ENCODE measurements around the gene KREMEN1.

DNA sequence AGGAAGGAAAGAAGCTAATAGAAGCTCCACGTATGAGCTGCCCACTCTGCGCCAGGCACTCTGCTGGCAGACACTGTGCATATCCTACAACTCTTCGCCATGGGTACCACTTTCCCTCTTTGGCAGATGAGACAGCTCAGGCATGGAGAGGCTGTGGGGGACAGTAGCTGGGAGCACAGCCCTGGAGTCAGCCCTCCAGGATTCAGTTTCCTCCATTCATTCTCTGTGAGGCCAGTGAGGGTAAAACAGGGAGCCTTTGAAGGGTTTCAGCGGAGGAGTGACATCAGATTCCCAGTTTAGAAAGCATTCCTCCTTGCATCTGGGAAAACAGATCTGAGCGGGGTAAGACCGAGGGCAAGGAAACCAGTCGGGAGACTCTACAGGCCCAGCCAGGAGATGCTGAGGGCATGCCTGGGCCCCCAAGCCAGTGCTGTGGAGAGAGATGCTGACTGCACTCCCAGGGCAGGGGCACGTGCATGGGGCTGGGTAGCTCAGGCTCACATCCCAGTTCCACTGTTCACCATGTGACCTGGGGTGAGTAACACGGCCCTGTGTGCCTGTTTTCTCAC is 74.6 kb downstream of the KREMEN1 start:
- TF ChIP-seq JUND (IDR thresholded peaks at IDR 0.05): no peak
- TF ChIP-seq, protein P1, sequence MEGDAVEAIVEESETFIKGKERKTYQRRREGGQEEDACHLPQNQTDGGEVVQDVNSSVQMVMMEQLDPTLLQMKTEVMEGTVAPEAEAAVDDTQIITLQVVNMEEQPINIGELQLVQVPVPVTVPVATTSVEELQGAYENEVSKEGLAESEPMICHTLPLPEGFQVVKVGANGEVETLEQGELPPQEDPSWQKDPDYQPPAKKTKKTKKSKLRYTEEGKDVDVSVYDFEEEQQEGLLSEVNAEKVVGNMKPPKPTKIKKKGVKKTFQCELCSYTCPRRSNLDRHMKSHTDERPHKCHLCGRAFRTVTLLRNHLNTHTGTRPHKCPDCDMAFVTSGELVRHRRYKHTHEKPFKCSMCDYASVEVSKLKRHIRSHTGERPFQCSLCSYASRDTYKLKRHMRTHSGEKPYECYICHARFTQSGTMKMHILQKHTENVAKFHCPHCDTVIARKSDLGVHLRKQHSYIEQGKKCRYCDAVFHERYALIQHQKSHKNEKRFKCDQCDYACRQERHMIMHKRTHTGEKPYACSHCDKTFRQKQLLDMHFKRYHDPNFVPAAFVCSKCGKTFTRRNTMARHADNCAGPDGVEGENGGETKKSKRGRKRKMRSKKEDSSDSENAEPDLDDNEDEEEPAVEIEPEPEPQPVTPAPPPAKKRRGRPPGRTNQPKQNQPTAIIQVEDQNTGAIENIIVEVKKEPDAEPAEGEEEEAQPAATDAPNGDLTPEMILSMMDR (IDR thresholded peaks at IDR 0.05): no peak
- no peak for TF ChIP-seq YY1 (IDR thresholded peaks at IDR 0.05; ENCODE audit: low read depth)
- no peak for TF ChIP-seq TEAD4 (IDR thresholded peaks at IDR 0.05; ENCODE audit: borderline replicate concordance, insufficient read depth)
- TF ChIP-seq SIN3A (IDR thresholded peaks at IDR 0.05; ENCODE audit: borderline replicate concordance, low read depth, low read length): no peak
- no peak for TF ChIP-seq TCF12 (IDR thresholded peaks at IDR 0.05)
- TF ChIP-seq TAF1 (IDR thresholded peaks at IDR 0.05; ENCODE audit: borderline replicate concordance, low read depth, low read length): no peak
- no peak for TF ChIP-seq NFIC (IDR thresholded peaks at IDR 0.05; ENCODE audit: borderline replicate concordance)
- no peak for TF ChIP-seq GATA2 (CRISPR knock-in tag; IDR thresholded peaks at IDR 0.05)
